OCI-LY1 (cell line): ENCODE data around the gene HMGXB3.

ENCODE experiments used
- H2AFZ ChIP-seq: fragments of 200-600 bp; sonication (generic), shearing (Covaris generic); 2 replicates; pipeline ENCODE4 v1.6.0; 2014; ENCODE audit warnings: antibody characterized with exemption, mild to moderate bottlenecking, low read length
- H3F3A ChIP-seq: fragments of 200-600 bp; sonication (generic), shearing (Covaris generic); 2 replicates; pipeline ENCODE4 v1.6.0; 2014; ENCODE audit warnings: mild to moderate bottlenecking, antibody characterized with exemption, low read length, moderate library complexity; ENCODE audit not compliant: insufficient read depth
- H3K27ac ChIP-seq: fragments of 200-600 bp; sonication (generic); 2 replicates; pipeline ENCODE4 v1.5.1; 2014; ENCODE audit warnings: low read length, mixed run types, mild to moderate bottlenecking, low read depth; ENCODE audit not compliant: poor library complexity, severe bottlenecking
- H3K27me3 ChIP-seq: fragments of 200-600 bp; sonication (generic); 2 replicates; pipeline ENCODE4 v1.6.0; 2014; ENCODE audit warnings: antibody characterized with exemption, mild to moderate bottlenecking, low read length, moderate library complexity; ENCODE audit not compliant: insufficient read depth
- H3K36me3 ChIP-seq: fragments of 200-600 bp; sonication (generic); 2 replicates; pipeline ENCODE4 v1.6.1; 2014; ENCODE audit warnings: mild to moderate bottlenecking, antibody characterized with exemption, low read length, moderate library complexity, mixed read lengths; ENCODE audit not compliant: insufficient read depth
- H3K4me1 ChIP-seq: fragments of 200-600 bp; sonication (generic); 2 replicates; pipeline ENCODE4 v1.5.1; 2014; ENCODE audit warnings: mild to moderate bottlenecking, low read length, moderate library complexity; ENCODE audit not compliant: insufficient read depth, severe bottlenecking
- H3K4me2 ChIP-seq: fragments of 200-600 bp; sonication (generic), shearing (Covaris generic); 2 replicates; pipeline ENCODE4 v1.6.1; 2014; ENCODE audit warnings: low read length
- H3K4me3 ChIP-seq: fragments of 200-600 bp; sonication (generic); 2 replicates; pipeline ENCODE4 v1.5.1; 2014; ENCODE audit warnings: low read length, low read depth, mild to moderate bottlenecking, mixed read lengths; ENCODE audit not compliant: poor library complexity, severe bottlenecking
- H3K79me2 ChIP-seq: fragments of 200-600 bp; shearing (Covaris generic); 2 replicates; pipeline ENCODE4 v1.6.1; 2016; ENCODE audit warnings: mixed run types, low read length, mixed read lengths; ENCODE audit not compliant: insufficient read depth
- H3K9ac ChIP-seq: fragments of 200-600 bp; sonication (generic), shearing (Covaris generic); 2 replicates; pipeline ENCODE4 v1.6.1; 2014; ENCODE audit warnings: mild to moderate bottlenecking, low read length, mixed read lengths
- H3K9me2 ChIP-seq: fragments of 200-600 bp; sonication (generic), shearing (Covaris generic); 2 replicates; pipeline ENCODE4 v1.6.1; 2014; ENCODE audit warnings: low read depth, mild to moderate bottlenecking, low read length, mixed read lengths
- H3K9me3 ChIP-seq: fragments of 200-600 bp; shearing (Covaris generic); 2 replicates; pipeline ENCODE4 v1.6.1; 2014; ENCODE audit warnings: low read length, mixed read lengths
- H4K20me1 ChIP-seq: fragments of 200-600 bp; sonication (generic), shearing (Covaris generic); 2 replicates; pipeline ENCODE4 v1.6.0; 2016; ENCODE audit warnings: mild to moderate bottlenecking, low read length; ENCODE audit not compliant: insufficient read depth
- CTCF ChIP-seq: fragments of 200-600 bp; sonication (generic), shearing (Covaris generic); IDR thresholded peaks from 2 replicates; pipeline ENCODE4 v1.5.1; 2017; ENCODE audit warnings: mild to moderate bottlenecking, antibody characterized with exemption, low read length, moderate library complexity, mixed read lengths
- EZH2 ChIP-seq: fragments of 200-600 bp; sonication (generic), shearing (Covaris generic); IDR thresholded peaks from 2 replicates; pipeline ENCODE4 v1.8.0; 2017; ENCODE audit warnings: borderline replicate concordance, mixed run types, mild to moderate bottlenecking, antibody characterized with exemption, low read length, moderate library complexity, mixed read lengths

HMGXB3 gene

GRCh38 chr5:150036513-150036912 is 36.0 kb downstream of the HMGXB3 start:
- H3K27me3 ChIP-seq = no peaks in the 10 kb centered on the region
- TF ChIP-seq CTCF (no peak), EZH2 (no peak)
- no peaks in the 10 kb centered on the region for H3F3A ChIP-seq
- no peaks in the 10 kb centered on the region for H3K4me1 ChIP-seq
- H3K36me3 ChIP-seq = peaks cover 97% of the 10 kb centered on the region
- no peaks in the 10 kb centered on the region for H3K9me3 ChIP-seq
- no peaks in the 10 kb centered on the region for H4K20me1 ChIP-seq
- H3K9me2 ChIP-seq = no peaks in the 10 kb centered on the region
- no peak overlapping the region for H3K4me2 ChIP-seq
- no peak overlapping the region for H2AFZ ChIP-seq
- H3K4me3 ChIP-seq = no peak overlapping the region
- no peaks in the 10 kb centered on the region for H3K79me2 ChIP-seq
- no peak overlapping the region for H3K9ac ChIP-seq
- no peak overlapping the region for H3K27ac ChIP-seq

GRCh38 chr5:150038547-150038946 is 38.0 kb downstream of the HMGXB3 start:
- no peak overlapping the region for H3K9ac ChIP-seq
- peaks cover 97% of the 10 kb centered on the region for H3K36me3 ChIP-seq
- no peaks in the 10 kb centered on the region for H4K20me1 ChIP-seq
- no peak for TF ChIP-seq EZH2
- no peak for TF ChIP-seq CTCF
- no peaks in the 10 kb centered on the region for H3F3A ChIP-seq
- H3K9me2 ChIP-seq = no peaks in the 10 kb centered on the region
- no peak overlapping the region for H3K27ac ChIP-seq
- H3K9me3 ChIP-seq = no peaks in the 10 kb centered on the region
- H3K4me3 ChIP-seq = no peak overlapping the region
- no peak overlapping the region for H3K4me2 ChIP-seq
- H2AFZ ChIP-seq = no peak overlapping the region
- H3K4me1 ChIP-seq = no peaks in the 10 kb centered on the region
- H3K79me2 ChIP-seq = no peaks in the 10 kb centered on the region
- H3K27me3 ChIP-seq = no peaks in the 10 kb centered on the region

GRCh38 chr5:150042459-150042858 is 41.9 kb downstream of the HMGXB3 start:
- no peaks in the 10 kb centered on the region for H3K9me3 ChIP-seq
- TF ChIP-seq CTCF = no peak
- TF ChIP-seq EZH2 = no peak
- H2AFZ ChIP-seq = no peak overlapping the region
- H3K27me3 ChIP-seq = no peaks in the 10 kb centered on the region
- H3K36me3 ChIP-seq = peaks cover 92% of the 10 kb centered on the region
- no peak overlapping the region for H3K4me2 ChIP-seq
- no peak overlapping the region for H3K27ac ChIP-seq
- no peaks in the 10 kb centered on the region for H3K4me1 ChIP-seq
- H4K20me1 ChIP-seq = no peaks in the 10 kb centered on the region
- H3K9me2 ChIP-seq = no peaks in the 10 kb centered on the region
- H3K9ac ChIP-seq = no peak overlapping the region
- no peak overlapping the region for H3K4me3 ChIP-seq
- no peaks in the 10 kb centered on the region for H3F3A ChIP-seq
- H3K79me2 ChIP-seq = no peaks in the 10 kb centered on the region
